ENCODE results near the gene KLHL30.

The KLHL30 gene

GRCh38 chr2:238149841-238150572 is 11.5 kb downstream of the KLHL30 start:
- no peak for DNase-seq

DNA sequence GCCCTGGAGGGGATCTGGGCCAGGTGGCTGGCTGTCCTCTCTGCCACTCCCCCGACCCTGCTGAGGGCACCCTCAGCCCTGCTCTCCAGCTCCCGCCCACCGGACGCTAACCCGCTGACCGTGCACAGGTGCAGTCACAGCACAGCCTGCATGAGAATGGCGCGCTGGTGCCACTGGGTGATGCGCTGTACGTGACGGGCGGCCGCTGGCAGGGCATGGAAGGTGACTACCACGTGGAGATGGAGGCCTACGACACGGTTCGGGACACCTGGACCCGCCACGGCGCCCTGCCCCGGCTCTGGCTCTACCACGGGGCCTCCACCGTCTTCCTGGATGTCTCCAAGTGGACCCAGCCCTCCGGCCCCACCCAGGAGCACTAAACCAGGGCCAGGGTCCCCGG is 12.2 kb downstream of the KLHL30 start:
- DNase-seq, result no peak

- DNase-seq, result no peak
Observed at GRCh38 chr2:238151205-238151604, 12.7 kb downstream of the KLHL30 start.

DNA sequence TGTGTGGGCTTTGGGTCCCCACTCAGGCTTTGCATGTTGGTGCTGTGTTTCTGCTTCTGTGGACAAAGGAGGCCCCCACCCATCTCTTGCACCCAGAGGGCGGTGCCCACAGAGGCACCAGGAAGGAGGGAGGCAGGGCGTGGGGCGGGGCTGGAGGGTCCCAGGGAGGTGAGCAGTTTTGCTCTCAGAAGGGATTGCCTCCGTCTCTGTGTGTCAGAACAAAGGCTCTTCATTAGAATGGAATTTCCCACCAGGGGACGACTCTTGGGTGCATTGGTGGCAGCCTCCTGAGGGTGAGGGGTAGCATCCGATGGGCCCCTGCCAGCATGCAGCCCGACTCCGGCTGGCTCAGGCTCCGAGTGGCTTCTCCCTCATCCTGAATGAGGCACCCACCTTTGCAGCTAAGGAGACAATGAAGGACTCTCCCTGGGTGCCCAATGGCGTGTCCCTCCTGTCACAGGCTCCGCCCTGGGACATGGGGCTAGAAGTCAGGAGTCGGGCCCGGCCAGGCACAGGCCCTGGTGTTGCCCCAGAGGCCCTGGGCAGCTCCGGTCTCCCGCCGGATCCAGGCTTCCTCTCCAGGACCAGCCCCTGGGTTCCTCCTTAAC is 13.3 kb downstream of the KLHL30 start:
- DNase-seq, result no peak

- DNase-seq, result no peak
Observed at GRCh38 chr2:238152771-238153688, 14.6 kb downstream of the KLHL30 start.

- no peak for DNase-seq
Observed at GRCh38 chr2:238154570-238154969, 16.1 kb downstream of the KLHL30 start.

GRCh38 chr2:238155051-238155760 is 16.7 kb downstream of the KLHL30 start:
- no peak for DNase-seq

- DNase-seq, result no peak
Observed at GRCh38 chr2:238155761-238156694, 17.6 kb downstream of the KLHL30 start.

DNA sequence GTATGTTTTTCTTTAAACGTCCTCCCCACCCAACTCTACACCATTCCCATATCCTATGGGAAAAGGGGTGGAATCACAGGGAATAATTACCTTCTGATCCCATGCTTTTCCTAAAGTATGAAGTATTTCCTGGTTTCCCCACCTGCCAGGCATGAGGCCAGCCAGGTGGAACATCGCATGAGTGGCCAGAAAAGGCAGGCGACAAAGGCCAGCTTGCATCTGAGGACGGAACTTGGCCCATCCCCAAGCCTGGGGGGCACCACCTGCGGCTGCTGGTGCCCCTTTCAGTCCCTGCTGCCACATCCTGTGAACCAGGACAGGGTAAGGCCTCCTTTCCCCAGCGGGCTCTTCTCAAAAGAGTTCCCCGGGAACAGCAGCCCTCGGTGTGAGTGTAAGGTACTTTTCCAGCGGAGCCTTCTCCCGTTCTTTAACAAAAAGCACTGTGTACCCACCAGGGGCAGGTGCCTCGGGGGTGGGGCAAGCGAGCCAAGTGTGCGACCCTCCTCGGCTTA is 19.1 kb downstream of the KLHL30 start:
- DNase-seq, result no peak

GRCh38 chr2:238158018-238158508 is 19.6 kb downstream of the KLHL30 start:
- DNase-seq, result no peak

- no peak for DNase-seq
Observed at GRCh38 chr2:238158509-238159070, 20.1 kb downstream of the KLHL30 start, which contains the start of gene ERFE. Gene ERFE (plus strand): TSS chr2:238158970. CDS start chr2:238159008, 38 bp downstream.

DNA sequence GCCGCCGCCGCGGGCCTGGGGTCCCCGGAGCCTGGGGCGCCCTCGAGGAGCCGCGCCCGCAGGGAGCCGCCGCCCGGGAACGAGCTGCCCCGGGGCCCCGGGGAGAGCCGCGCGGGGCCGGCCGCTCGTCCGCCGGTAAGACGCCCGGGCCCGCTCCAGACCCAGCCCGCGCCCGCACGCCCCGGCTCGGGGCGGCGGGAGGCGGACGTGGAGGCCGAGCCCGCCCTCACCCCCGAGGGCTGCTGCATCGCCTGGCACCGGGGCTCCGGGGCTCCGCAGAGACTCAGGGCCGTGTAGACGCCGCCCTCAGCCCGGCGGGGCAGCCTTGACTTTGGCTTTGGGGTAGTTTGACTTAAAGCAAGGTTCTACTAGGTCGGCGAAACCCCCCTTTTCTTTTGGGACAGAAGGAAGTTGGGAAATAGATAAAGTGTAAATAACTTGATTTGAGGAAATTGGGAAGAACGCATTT is 20.6 kb downstream of the KLHL30 start:
- no peak for DNase-seq

DNA sequence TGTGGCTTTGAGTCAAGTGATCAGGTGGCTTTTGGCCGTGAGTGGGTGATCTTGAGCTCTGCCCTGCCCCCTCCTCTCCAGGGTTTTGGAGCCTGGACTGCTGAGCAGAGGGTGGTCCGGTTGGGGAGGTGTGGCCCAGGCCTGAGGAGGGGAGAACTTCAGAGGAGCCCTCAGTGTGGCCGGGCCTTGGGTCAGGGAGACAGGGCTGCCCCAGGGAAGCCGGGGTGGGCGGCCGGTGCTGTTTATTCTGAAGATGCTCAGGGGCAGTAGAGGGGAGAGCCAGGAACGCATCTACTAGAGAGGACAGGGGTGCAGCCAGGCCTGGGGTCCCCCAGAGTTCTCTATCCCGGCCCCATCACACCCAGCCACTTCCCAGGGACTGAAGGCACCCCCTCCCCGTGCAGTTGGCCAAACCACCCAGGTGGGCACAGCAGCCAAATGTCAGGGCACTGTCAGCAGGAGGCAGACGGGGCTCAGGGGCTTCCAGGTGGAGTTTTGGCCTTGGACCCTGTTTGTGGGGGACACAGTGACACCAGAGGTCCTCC is 21.3 kb downstream of the KLHL30 start:
- DNase-seq, result no peak

DNA sequence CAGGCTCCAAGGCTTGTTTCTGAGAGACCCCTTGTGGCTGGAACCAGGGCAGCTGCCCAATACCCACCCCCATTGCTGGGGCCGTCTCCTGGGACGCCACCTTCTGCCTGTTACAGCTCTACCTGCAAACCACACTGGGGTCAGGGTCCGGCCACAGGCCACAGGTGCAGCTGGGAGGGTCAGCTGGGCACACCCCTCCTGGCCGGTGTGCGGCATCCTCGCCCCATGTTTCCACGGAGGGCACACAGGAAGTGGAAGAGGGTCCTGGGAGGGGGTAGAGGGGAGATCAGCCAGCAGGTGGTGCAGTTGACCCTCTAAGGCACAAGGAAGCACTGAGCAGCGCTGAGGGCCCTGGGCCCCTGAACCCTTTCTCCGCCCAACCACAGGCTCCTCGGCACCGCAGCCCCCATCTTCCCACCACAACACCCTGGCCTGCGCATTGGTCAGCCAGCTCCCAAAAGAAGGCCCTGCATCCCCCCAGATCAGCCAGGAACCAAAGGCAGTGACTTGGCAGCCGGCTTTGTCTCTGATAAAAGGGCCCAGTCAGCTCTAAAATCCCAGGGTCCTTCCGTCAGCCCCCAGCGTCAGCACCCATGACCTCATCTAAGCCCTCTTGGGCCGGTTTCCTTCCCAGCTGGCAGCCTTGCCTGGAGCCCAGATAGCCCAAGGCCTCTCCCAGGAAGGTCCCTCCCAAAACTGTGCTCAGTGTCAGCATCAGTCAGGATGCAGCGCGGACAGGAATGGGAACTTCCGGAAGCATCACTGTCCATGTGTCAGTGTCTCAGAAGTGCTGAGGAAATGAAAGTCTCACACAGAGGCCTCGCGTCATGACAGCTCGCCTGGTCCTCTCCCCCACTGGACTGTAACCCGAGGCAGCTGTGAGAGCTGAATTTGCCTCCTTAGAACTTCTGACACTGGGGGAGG is 22.0 kb downstream of the KLHL30 start:
- peak; percentile 52 for DNase-seq

GRCh38 chr2:238161291-238162051 is 23.0 kb downstream of the KLHL30 start:
- no peak for DNase-seq

DNA sequence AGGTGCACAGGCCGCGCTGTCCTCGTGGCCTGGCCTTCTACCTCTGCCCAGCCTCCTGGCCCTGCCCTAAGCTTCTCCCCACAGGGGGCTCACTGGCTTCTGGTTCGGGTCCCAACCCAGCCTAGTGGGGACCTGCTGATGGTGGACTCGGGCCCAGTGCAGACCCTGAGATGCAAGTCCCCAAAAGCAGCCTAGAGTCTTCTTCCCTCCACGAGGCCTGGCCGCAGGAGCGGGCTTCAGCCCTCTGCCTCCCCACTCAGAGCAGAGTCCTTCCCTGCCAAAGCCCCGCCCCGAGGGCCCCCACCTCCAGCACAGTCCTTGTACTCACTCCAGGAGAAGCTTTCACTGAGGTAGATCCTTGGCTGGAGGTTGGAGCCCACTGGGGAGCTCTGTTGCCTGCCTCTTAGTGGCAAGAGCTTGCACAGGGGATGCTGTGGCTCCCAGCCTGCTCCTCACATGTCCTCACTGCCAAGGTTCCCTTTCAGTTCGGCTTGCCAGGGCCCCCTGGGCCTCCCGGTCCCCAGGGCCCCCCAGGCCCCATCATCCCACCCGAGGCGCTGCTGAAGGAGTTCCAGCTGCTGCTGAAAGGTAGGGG is 23.9 kb downstream of the KLHL30 start:
- no peak for DNase-seq

GRCh38 chr2:238162846-238163441 is 24.5 kb downstream of the KLHL30 start:
- no peak for DNase-seq
